GM19035 (cell line): ENCODE measurements around the gene HES7.
"Not testable (repeated sequence)": the region's sequence is repeated elsewhere in the genome, so short reads cannot be mapped to it uniquely, and the experiment has no call there.

Experiments used
- ATAC-seq: cut with Tn5 transposase; IDR thresholded peaks from one replicate; pipeline ENCODE4 v1.9.1; 2021; ENCODE audit not compliant: unreplicated experiment

HES7 gene

DNA sequence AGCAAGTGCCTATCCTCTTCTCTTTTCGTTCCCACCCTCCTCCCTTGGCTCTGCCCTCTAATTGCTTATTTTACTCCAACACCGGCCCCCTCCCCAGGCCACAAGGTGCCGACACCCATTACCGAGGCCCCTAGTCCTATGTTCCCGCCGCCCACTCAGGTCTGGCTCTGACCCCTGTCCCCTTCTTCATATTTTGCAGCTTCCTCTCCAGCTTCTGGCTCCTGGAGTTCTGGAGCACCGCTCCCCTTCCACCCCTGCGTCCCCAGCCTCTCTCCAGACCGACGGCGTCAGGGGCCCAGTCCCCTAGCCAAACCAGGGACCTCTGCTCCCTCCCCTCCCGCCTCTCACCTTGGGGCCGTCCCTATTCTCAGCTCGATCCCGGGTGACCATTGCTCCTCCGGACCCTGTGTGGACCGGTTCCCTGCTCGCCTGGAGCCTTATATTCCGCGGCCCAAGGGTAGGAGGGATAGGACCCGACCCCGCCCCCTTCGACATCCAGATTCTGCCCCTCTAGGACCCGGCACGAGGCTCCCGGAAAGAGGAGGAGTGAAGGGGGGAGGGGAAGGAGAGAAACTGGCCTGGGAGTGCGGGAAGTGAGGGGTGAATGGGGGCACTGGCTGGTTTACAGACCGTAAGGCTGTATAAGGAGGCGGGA, at the start of gene HES7:
HES7 (minus strand) TSS at position 412 of the 655 bp plus-strand sequence; CDS start at position 390, 22 bp downstream.
- ATAC-seq: no peak

DNA sequence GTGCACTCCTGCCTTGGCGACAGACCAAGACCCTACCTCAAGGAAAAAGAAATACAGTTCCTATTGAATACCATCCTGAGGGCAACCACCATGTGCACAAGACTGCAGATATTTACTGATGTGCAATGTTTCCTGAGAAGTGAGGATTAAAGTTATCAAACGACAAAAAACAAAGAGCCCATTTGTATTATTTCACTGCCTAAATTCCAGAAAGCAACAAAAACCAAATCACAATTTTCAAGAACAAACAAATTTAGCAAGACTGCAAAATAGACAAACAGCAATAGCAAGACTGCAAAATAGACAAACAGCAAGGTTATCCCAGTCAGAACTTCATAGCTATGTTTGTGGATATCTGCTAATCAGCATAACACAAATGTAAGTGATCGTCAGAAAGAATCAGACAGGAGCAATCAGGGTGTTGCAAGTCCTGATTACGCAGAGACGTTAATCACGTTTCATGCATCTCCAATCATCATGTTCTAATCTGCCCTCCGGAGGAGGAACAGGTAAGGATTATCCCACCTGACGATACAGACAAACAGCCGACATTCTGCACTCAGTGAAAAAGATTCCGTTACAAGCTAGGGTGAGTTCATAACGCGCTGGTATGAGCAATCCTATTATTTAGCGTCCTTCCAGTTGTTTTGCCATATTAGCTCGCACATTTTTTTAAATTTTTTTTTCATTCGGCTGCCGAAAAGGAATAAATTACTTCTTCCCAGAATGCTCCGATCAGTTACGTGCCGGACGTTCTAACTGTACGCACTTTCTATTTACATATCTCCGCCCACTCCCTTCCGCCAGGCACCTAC, 49.4 kb upstream of the HES7 start:
- peak; percentile 71 for ATAC-seq

DNA sequence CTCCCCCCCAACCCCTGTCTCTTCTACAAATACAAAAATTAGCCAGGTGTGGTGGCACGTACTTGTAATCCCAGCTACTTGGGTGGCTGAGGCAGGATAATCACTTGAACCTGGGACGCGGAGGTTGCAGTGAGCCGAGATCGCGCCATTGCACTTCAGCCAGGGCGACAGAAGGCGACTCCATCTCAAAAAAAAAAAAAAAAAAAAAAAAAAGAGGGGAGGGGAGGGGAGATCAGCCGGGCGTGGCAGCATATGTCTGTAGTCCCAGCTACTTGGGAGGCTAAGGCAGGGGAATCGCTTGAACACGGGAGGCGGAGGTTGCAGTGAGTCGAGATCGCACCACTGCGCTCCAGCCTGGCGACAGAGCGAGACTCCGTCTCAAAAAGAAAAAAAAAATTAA, 46.3 kb upstream of the HES7 start:
- ATAC-seq: not testable (repeated sequence)

DNA sequence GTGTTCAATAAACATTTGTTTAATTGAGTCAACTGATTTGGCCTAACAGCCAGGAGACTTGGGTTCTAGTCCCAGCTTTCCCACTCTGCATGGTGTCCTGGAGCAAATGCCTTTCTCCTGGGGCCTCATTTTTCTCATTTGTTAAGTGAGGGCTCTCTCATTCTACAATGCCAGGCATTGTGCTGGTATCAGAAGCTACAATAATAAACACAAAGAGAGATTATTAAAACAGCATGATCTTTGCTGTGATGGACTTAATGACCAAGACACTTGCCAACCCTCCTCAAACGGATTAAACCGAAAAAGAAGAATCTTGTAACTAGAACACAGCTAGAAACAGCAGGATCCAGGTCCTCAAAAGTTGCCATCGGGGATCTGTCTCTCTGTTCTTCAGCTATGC, 43.6 kb upstream of the HES7 start:
- no peak for ATAC-seq

DNA sequence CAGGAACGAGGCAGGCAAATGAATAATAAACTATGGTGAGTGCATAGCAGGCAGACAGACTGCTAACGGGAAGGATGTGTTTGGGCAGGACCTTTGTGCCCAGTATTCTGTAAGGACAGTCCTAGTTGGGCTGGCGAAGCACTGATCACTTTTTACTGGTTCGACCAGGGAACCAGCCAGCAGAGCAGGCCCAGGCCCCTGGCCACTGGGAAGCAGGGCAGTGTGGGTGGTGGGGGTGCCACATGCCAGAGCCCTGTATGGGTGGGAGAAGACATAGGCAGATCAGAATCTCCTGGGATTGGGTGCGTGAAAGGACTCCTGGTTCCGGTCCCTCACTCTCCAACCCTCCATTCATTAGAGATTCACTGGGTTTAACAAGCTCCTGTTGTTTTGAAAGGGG, 42.8 kb upstream of the HES7 start:
- no peak for ATAC-seq

DNA sequence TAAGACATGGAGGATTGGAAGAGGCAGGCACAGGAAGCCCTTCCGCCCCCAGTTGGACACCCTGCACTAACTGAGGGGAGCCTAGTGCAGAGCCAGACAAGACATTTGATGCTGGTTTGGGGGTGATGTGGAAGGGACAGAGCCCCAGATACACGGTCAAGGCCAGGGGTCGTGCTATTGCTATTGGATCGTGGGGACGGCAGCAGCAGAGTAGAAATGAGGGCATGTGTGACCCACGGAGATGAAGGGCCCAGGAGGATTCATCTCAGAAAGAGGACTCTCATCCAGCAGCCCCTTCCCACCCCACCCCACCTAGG, 40.9 kb upstream of the HES7 start:
- ATAC-seq: no peak

DNA sequence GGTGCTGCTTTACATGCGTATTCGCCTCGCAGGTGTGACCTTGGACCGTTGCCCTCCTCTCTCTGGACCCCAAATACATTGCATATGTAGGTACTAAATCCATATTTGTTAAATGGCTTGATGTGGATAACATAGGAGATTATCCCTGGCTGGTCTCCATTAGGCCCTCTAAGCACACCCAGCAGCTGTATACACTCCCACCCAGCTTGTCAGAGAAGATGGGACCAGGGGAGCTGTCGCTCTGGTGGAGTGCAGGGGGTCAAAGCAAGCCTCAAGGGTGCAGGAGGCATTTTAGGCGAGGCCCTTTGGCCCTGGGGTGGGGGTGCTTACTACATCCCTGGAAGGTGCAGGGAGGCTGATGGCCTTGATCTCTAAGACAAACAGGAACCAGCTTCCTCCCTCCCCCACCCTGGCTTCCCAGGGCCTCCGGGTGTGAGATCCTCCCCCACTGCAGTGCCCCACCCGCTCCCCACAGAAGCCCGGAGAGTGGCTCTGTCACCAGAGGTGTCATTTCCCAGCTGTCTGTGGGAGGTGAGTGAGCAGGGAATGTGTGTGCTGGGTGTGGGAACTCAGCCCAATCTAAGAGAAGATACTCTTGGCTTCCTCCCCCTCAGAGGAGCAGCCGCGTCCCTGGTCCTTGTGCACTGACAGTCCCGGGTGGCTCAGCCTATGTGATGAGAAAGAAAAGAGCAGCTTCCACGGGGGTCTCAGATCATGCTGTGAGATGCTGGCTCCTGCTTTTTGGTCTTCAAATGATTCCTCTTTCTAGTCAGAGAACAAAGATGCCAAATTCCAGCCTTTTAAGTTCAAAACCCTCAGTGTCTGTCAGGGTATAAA, 40.3 kb upstream of the HES7 start:
- ATAC-seq: no peak

DNA sequence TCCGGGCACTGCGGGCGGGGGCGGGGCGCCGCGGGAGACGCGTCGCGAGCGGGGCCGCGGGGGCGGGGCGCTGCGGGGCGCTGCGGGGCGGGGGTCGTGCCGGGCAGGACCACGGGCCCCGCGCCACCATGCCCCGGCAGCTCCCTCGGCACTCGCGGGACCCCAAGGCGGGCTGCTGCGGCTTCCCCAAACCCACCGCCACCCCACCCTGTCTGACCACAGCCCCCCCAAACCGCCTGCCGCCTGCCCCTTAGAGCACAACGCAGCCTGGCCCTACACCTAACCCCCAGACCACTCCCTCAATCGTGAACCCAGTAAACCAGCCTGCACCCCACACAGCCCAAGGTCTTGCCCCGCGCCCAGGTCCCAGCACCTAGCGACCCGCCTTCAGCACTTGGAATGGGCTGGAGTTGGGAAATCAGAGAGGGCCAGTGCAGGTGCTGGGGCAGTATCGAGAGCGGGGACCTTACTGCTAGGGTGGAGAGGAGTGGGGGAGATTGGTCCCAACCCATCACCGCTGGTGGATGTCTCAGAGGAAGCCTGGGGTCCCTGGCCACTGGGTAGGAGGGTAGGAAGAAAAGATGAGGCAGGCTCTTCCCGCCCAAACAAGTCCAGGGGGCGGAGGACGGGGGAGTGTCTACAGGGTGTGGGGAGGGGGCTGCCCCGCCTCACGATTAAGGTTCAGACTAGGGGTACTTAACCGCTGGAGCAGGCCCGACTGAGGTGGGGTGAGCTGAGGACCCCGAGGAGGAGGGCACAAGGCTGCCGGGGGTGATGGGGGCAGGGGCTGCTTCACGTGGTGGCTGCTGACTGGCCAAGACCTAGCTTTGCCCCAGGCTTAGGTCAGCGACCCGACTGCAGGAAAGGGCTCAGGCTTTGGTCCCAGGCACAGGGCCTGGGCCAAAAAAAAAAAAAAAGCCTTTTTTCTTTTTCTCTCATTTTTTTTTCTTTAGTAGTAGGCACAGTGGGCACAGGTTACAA, 39.4 kb upstream of the HES7 start:
- ATAC-seq: peak; percentile 22

DNA sequence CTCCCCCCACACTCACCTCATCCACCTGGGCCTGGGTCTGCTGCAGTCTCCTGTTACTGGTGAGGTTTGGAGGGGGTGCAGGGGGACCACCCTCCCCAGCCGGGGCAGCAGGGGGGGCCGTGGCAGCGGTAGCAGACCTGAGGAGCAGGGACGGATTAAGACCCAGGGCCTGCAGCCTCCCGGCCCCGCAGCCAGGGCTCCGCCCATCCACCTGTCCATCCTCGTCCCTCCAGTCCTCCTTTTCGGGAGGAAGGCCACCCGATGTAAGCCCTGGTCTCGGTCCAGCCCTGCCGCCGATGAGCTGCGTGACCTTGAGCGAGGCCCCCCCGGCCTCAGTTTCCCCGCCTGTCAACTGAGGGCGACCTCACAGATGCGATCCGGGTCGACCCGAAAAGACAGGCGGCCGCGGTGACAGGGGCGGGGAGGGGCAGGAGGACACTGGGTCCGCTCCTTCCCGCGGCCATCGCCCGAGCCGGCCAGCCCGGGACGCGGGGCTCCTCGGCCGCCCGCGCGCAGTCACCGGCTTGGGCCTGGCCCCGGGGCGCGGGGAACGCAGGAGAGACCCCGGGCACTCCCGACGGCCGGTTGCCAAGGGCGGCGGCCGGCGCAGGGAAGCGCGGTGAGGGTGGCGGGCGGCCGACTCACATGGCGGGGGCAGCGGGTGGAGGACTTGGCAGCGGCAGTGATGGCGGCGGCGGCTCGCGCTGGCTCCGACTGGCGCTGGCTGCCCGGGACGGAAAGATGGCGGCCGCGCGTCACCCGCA, 38.5 kb upstream of the HES7 start, which contains the start of gene VAMP2:
VAMP2 (minus strand) TSS at position 716 of the 764 bp plus-strand sequence; CDS start at position 647, 69 bp downstream.
- peak; percentile 53 for ATAC-seq

DNA sequence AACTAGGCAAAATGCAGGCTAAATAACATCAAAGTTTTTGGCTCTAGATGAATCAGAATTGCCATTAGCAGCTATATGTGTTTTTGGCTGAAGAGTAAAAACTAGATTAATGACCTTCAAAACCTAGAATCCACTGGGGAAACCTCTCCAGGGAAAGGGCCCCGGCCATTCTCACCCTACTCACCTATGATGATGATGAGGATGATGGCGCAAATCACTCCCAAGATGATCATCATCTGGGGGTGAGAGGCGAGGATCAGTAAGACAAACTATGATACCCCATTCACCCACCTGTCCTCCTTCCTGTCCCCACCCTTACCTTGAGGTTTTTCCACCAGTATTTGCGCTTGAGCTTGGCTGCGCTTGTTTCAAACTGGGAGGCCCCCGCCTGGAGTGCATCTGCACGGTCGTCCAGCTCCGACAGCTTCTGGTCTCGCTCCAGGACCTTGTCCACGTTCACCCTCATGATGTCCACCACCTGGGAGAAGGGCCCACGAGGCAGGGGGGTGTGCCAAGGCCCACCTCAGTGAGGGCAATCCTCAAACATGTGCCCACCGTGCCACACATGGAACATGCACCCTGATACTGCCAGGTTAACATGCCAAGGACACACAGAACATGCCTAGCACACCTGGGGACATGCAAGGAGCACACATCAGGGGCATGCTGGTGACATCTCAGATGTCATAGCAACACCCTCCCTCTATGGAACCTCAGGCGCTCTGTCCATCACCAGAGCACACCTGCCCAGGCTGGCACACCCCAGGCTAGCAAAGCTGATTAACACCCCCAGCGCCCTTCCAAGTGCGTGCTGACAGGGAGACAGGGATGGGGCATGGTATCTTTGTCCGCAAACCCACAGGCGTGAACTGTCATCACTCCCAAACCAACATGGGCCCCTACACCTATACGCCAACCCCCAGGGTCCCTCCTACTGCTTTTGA, 37.7 kb upstream of the HES7 start:
- ATAC-seq: no peak

DNA sequence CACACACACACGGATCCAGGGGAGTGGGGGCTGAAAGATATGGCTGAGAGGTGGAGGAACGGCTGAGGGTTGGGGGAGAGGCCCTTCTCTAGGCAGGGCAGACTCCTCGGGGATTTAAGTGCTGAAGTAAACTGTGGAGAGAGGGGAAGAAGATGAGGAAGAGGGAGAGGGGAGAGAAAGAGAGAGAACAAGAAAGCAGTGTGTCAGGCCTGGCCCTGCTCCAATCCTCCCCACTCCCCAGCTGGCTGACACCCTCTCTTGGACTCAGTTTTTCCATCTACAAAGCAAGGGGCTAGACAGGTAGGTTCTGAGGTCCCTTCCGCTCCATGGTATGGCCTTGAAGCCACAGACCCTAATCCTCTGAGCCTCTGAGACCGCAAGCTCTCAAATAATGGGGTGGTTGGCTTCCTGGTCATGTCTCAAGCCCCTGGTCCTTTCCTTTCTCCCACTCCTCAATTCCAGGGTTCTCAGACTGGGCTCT, 36.9 kb upstream of the HES7 start:
- ATAC-seq: no peak

DNA sequence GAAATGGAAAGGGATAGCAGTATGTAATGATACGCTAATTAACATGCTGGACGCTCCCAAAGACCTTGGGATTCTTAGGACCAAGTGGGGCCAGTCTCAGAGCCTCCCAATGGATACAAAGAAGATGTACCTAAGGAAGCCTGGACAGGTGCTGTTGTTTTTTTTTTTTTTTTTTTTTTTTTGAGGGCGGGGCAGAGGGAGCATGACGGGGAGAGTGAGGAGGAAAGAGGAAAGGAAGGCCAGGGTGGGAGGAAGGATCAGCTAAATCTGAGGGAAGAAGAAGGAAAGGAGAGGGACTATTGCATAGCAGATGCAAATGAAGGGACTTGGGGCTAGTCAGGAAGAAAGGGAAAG, 36.3 kb upstream of the HES7 start:
- no peak for ATAC-seq

DNA sequence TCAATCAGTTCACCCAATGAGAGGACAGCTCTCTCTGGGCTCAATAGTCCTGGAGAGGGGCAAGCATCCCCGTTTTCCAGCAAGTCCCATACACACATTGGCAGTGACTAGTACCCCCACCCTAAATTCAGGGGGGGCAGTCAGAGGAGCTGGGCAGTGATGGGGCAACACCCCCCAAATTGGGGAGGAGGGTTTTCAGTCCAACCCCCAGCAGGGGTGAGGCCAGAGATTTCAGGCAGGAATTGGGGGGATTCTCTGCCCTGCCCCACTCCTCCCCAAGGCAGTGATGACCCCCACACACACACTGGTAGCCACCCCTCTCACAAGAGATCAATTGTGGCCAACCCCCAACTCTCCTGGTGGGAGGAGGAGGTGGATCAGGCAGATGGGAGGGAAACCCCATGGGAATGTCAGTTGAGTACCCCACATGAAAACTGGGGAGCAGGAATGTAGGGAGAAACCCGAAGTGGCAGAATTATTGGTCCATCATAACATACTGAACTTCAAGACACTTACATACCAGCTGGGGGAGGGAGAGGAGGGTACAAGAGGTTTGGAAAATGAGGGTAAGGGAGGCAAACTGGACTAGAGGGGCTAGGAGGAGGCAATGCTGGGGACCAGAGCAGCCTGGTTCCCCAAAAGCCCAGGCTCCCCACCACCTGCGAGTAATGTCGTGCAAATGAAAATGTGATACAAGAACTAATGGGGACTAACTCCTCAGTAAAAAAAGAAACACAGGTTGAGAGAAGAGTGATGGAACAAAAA, 35.7 kb upstream of the HES7 start:
- no peak for ATAC-seq

DNA sequence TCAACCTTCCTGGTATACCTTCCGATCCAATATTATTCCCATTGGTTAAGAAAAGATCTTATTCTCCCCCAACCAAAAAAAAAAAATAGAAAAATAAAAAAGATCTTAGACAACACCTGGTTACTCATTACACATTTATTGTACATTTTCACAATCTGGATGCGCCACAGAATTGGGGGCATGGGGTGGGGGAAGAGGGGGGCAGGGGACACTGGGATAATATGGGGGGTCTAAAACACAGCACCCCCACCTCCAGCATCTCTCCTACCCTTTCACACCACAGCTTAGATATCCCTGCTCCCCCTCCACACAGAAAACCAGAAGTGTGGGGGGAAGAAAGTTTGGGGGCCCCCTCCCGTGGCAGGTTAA, 35.1 kb upstream of the HES7 start:
- ATAC-seq: no peak

DNA sequence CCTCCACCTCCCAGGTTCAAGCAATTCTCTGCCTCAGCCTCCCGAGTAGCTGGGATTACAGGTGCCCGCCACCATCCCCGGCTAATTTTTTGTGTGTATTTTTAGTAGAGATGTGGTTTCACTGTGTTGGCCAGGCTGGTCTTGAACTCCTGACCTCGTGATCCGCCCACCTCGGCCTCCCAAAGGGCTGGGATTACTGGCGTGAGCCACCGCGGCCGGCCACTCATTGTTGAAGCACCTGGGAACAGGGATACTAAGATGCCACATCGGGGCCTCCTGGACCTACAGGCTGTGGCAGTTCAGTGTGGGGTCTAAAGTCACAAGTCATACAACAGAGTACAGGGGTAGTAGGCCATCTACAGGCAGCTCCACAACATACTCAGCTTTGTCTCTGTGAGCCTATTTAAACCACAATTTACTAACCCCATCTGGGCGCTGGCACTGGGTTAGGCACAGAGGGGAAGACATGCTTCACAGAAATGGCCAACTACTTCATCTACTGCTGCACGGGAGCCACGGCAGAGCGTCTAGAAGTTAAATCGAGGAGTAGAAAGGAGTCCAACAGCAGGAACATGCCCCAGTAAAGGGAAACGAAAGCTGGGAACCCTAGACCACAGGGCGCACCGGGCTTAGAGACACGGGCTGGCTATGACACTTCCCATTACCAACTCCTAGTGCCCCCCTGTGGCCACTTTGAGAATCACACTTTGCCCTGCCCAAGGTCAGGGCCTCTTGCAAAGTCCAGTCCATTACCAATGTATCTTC, 34.5 kb upstream of the HES7 start:
- no peak for ATAC-seq

DNA sequence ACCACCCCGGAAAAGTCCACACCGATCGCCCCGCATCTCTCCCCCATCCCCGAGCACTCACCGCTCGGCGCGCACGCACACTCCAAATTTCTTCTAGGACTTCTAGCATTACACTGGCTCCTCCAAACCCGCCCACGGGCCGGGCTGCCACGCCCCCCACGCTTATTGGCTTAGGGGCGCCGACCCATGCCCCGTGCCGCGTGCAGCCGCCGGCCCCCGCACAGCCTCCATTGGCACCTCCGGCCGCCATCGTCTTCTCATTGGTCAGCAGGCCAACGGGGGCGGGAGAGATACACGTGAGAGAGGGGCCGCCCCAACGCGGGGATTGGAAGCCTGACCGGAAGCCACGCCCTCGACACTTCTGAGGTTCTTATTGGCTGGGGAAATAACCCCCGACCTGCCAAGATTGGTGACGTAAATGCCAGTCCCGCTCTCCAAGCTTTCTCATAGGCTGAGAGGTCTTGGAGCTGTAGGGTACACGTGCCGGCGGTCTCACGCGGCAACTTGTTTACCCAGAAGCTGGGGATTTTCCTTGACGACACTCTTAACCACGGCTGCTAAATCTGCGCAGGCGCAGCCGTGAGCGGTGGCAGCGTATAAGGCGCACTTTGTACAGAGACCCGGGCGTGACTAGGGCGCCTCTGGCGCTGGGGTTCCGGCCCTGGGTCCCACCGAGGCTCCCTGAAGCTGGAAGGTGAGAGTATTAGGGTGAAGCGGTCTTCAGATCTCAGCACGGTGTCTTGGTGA, 32.5 kb upstream of the HES7 start:
- peak; percentile 75 for ATAC-seq

DNA sequence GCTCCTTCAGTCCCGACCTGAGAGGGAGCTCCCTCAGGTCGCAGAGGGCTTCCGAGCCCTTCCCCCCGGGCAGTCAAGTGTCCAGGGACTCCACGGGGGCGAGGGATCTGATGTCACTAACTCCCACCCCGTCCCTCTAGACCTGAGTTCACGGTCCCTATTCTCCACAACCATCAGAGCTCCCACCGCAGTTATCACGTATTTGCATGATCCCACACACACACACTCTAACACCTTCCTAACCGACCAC, 32.0 kb upstream of the HES7 start:
- no peak for ATAC-seq
